ENCODE data around the gene NUP35. TPM values are rescaled to one million over a fixed set of nuclear protein-coding genes. Genes with fewer than 3 reads are reported as not detected.

NUP35 gene
- total RNA-seq, 2 donors from 2014 or later, result 4.0 to 6.2 TPM

- H3K27ac ChIP-seq, result no peak overlapping the region
- H3K4me3 ChIP-seq, result no peak overlapping the region
- ATAC-seq (no peak), DNase-seq (no peak)
- H3K36me3 ChIP-seq (replicated peaks in 1 of 2; ENCODE audit: insufficient read depth in 1 of 2, low read depth in 2 of 2), result peaks cover 0 to 5% of the 10 kb centered on the region in 2 donors
- TF ChIP-seq CTCF (IDR thresholded peaks at IDR 0.05) (no peak), POLR2A (IDR thresholded peaks at IDR 0.05) (no peak)
- no peaks in the 10 kb centered on the region for H3K4me1 ChIP-seq
- 89 to 97% methylated on average over 2 of the region's 2 CpGs for WGBS, 2 donors
- intact Hi-C loops (cut with DNase I), result no loop called here
- H3K27me3 ChIP-seq, result no peaks in the 10 kb centered on the region
- H3K9me3 ChIP-seq, result no peaks in the 10 kb centered on the region
Observed at GRCh38 chr2:183193904-183194303, 69.7 kb downstream of the NUP35 start.

- Histone ChIP-seq H3K4me3 (no peak overlapping the region), H3K27ac (no peak overlapping the region), H3K4me1 (no peaks in the 10 kb centered on the region), H3K9me3 (no peaks in the 10 kb centered on the region), H3K27me3 (no peaks in the 10 kb centered on the region), H3K36me3 (replicated peaks in 1 of 2; ENCODE audit: insufficient read depth in 1 of 2, low read depth in 2 of 2) (peaks cover 0 to 5% of the 10 kb centered on the region in 2 donors)
- 94 to 97% methylated on average over 1 of the region's 1 CpG for WGBS, 2 donors
- TF ChIP-seq POLR2A (IDR thresholded peaks at IDR 0.05), result no peak
- TF ChIP-seq CTCF (IDR thresholded peaks at IDR 0.05), result no peak
- DNase-seq (no peak), ATAC-seq (no peak)
- intact Hi-C loops (cut with DNase I), result no loop called here
Observed at GRCh38 chr2:183195397-183195796, 71.2 kb downstream of the NUP35 start.

GRCh38 chr2:183195998-183196409 is 71.8 kb downstream of the NUP35 start:
- DNase-seq, result no peak
- intact Hi-C loops (cut with DNase I), result no loop called here
- WGBS, 2 donors, result 87 to 92% methylated on average over 1 of the region's 1 CpG
- no peak overlapping the region for H3K4me3 ChIP-seq
- no peaks in the 10 kb centered on the region for H3K4me1 ChIP-seq
- no peak for ATAC-seq
- no peaks in the 10 kb centered on the region for H3K27me3 ChIP-seq
- no peak overlapping the region for H3K27ac ChIP-seq
- peaks cover 0 to 2% of the 10 kb centered on the region in 2 donors for H3K36me3 ChIP-seq (replicated peaks in 1 of 2; ENCODE audit: insufficient read depth in 1 of 2, low read depth in 2 of 2)
- TF ChIP-seq POLR2A (IDR thresholded peaks at IDR 0.05) (no peak), CTCF (IDR thresholded peaks at IDR 0.05) (no peak)
- H3K9me3 ChIP-seq, result no peaks in the 10 kb centered on the region

GRCh38 chr2:183204397-183204796 is 80.2 kb downstream of the NUP35 start:
- ATAC-seq (no peak), DNase-seq (no peak)
- TF ChIP-seq CTCF (IDR thresholded peaks at IDR 0.05) (no peak), POLR2A (IDR thresholded peaks at IDR 0.05) (no peak)
- whole genome bisulfite sequencing, 2 donors, result 94 to 97% methylated on average over 1 of the region's 1 CpG
- no peaks in the 10 kb centered on the region for H3K9me3 ChIP-seq
- no peaks in the 10 kb centered on the region for H3K27me3 ChIP-seq
- H3K4me3 ChIP-seq, result no peak overlapping the region
- H3K27ac ChIP-seq, result no peak overlapping the region
- H3K36me3 ChIP-seq (replicated peaks in 1 of 2; ENCODE audit: insufficient read depth in 1 of 2, low read depth in 2 of 2), result no peaks in the 10 kb centered on the region
- intact Hi-C loops (cut with DNase I), result no loop called here
- no peaks in the 10 kb centered on the region for H3K4me1 ChIP-seq

GRCh38 chr2:183207110-183207509 is 82.9 kb downstream of the NUP35 start:
- H3K4me3 ChIP-seq, result no peak overlapping the region
- intact Hi-C loops (cut with DNase I), result no loop called here
- 62 to 75% methylated on average over 1 of the region's 1 CpG for WGBS, 2 donors
- H3K9me3 ChIP-seq, result no peaks in the 10 kb centered on the region
- no peaks in the 10 kb centered on the region for H3K4me1 ChIP-seq
- H3K36me3 ChIP-seq (replicated peaks in 1 of 2; ENCODE audit: insufficient read depth in 1 of 2, low read depth in 2 of 2), result no peaks in the 10 kb centered on the region
- no peak for TF ChIP-seq CTCF (IDR thresholded peaks at IDR 0.05)
- no peak for TF ChIP-seq POLR2A (IDR thresholded peaks at IDR 0.05)
- no peak for ATAC-seq
- H3K27me3 ChIP-seq, result no peaks in the 10 kb centered on the region
- no peak overlapping the region for H3K27ac ChIP-seq
- no peak for DNase-seq
